ENCODE results near the gene ANKRD6. TPM values are rescaled to one million over a fixed set of nuclear protein-coding genes. Genes with fewer than 3 reads are reported as not detected.

Gene ANKRD6
- total RNA-seq, 1 experiment from 2014 or later, result 14.7 TPM

DNA sequence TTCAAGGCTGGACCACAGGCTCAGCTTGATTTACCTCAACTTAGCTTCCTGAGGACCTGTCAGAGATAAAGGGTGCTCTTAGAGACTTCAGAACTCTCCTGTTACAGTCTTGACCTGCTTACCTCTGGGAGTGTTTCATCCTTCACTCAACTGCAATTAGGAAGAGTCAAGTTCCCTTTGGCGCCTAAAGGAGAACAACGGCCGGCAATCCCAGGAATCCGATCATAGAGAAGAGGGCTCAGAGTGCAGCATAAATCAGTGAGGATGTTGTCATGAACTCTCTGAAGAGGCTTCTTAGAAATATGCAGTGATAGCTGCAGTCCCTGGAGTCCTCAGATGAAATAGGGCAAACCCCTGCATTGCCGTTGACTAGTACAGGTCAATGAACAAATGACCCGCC, 169.2 kb downstream of the ANKRD6 start:
- no TSS peak for BruUV-seq (replicated peaks)
- intact Hi-C loops (cut with micrococcal nuclease; ENCODE audit: unreplicated experiment), result no loop called here
- Mint-ChIP-seq H3K27me3 (ENCODE audit: unreplicated experiment) (no peaks in the 10 kb centered on the region), H3K9me3 (ENCODE audit: low read depth, unreplicated experiment) (peaks cover 2% of the 10 kb centered on the region), H3K27ac (ENCODE audit: unreplicated experiment) (no peak overlapping the region), H3K4me3 (ENCODE audit: low read depth, unreplicated experiment) (no peak overlapping the region), H3K36me3 (ENCODE audit: insufficient read depth, unreplicated experiment) (peaks cover 5% of the 10 kb centered on the region), H3K4me1 (ENCODE audit: low read depth, unreplicated experiment) (no peaks in the 10 kb centered on the region)
- CTCF ChIA-PET, result no interaction called here
- no peak for DNase-seq
- TF ChIP-seq, protein P1, sequence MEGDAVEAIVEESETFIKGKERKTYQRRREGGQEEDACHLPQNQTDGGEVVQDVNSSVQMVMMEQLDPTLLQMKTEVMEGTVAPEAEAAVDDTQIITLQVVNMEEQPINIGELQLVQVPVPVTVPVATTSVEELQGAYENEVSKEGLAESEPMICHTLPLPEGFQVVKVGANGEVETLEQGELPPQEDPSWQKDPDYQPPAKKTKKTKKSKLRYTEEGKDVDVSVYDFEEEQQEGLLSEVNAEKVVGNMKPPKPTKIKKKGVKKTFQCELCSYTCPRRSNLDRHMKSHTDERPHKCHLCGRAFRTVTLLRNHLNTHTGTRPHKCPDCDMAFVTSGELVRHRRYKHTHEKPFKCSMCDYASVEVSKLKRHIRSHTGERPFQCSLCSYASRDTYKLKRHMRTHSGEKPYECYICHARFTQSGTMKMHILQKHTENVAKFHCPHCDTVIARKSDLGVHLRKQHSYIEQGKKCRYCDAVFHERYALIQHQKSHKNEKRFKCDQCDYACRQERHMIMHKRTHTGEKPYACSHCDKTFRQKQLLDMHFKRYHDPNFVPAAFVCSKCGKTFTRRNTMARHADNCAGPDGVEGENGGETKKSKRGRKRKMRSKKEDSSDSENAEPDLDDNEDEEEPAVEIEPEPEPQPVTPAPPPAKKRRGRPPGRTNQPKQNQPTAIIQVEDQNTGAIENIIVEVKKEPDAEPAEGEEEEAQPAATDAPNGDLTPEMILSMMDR (IDR thresholded peaks at IDR 0.05; ENCODE audit: unreplicated experiment), result no peak

DNA sequence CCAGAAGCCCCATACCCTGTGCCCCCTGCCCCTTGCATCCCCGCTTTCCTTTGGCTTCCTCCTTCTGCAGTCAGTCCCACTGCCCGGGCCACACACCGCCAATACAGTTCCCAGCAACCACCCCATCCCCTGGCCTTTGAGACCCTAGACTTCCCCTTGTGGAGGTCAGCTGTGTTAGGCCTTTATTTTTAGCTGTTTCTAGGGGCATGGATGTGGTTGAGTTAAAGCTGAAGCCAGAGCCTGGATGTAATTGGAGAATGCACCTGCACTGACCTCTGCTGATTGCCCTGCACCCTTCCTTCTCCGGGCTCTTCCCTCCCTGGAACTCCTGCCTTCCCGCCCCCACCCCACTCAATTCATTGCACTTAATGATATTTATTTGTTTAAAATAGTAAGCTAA, 171.7 kb downstream of the ANKRD6 start:
- Mint-ChIP-seq H3K27ac (ENCODE audit: unreplicated experiment) (no peak overlapping the region), H3K36me3 (ENCODE audit: insufficient read depth, unreplicated experiment) (no peaks in the 10 kb centered on the region), H3K4me3 (ENCODE audit: low read depth, unreplicated experiment) (no peak overlapping the region), H3K9me3 (ENCODE audit: low read depth, unreplicated experiment) (no peaks in the 10 kb centered on the region), H3K4me1 (ENCODE audit: low read depth, unreplicated experiment) (no peaks in the 10 kb centered on the region), H3K27me3 (ENCODE audit: unreplicated experiment) (no peaks in the 10 kb centered on the region)
- intact Hi-C loops (cut with micrococcal nuclease; ENCODE audit: unreplicated experiment), result no loop called here
- DNase-seq, result no peak
- CTCF ChIA-PET, result interaction anchor here (0.6 to 1.0 kb wide), 2 partner anchors 14 to 237 kb away, joined by 3 to 5 read pairs; no protein-coding TSS in a partner anchor
- no TSS peak for BruUV-seq (replicated peaks)
- TF ChIP-seq, protein P1 (IDR thresholded peaks at IDR 0.05; ENCODE audit: unreplicated experiment), result no peak

DNA sequence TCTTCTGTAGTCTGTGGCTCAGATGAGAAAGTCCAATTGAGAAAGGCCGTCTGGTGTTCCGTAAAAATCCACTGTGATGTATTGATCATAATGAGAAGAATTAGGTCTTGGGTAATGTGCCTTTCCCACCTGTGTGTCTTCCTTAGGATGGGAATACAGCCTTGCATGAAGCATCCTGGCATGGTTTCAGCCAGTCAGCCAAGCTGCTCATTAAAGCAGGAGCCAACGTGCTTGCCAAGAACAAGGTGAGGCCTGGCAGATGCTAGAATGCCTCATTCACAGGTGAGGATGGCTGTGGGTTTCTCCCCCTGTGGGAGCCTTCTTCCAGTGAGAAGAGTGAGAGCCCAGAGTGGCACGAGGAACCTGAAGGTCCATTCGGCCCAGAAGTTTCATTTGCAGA, 172.9 kb downstream of the ANKRD6 start:
- Mint-ChIP-seq H3K9me3 (ENCODE audit: low read depth, unreplicated experiment) (no peaks in the 10 kb centered on the region), H3K27me3 (ENCODE audit: unreplicated experiment) (no peaks in the 10 kb centered on the region), H3K27ac (ENCODE audit: unreplicated experiment) (no peak overlapping the region), H3K4me1 (ENCODE audit: low read depth, unreplicated experiment) (no peaks in the 10 kb centered on the region), H3K4me3 (ENCODE audit: low read depth, unreplicated experiment) (no peak overlapping the region), H3K36me3 (ENCODE audit: insufficient read depth, unreplicated experiment) (no peaks in the 10 kb centered on the region)
- intact Hi-C loops (cut with micrococcal nuclease; ENCODE audit: unreplicated experiment), result no loop called here
- TF ChIP-seq, protein P1 (IDR thresholded peaks at IDR 0.05; ENCODE audit: unreplicated experiment), result no peak
- no TSS peak for BruUV-seq (replicated peaks)
- no peak for DNase-seq
- CTCF ChIA-PET, result no interaction called here

DNA sequence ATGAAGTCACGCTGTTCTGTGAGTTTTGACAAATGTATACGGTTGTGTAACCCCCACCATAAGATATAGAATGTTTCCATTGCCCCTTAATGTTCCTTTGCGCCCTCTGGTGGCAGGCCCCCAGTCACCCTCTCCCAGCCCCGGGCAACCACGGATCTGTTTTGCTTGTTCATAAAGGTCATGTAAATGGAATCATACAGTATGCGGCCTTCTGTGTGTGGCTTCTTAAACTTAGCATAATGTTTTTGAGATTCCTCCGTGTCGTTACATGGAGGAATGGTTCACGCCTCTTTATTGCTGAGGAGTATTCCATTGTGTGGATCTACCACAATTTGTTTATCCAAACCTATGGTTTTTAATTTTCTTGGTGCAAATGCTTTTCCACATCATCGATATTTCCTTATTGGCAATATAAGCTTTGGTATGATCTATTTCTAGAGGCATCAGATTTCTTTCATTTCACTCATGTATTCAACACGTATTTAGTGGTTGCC, 177.2 kb downstream of the ANKRD6 start:
- H3K4me3 Mint-ChIP-seq (ENCODE audit: low read depth, unreplicated experiment), result no peak overlapping the region
- no peaks in the 10 kb centered on the region for H3K4me1 Mint-ChIP-seq (ENCODE audit: low read depth, unreplicated experiment)
- H3K9me3 Mint-ChIP-seq (ENCODE audit: low read depth, unreplicated experiment), result no peaks in the 10 kb centered on the region
- intact Hi-C loops (cut with micrococcal nuclease; ENCODE audit: unreplicated experiment), result loop anchor here (1.0 kb wide), 2 partner anchors 178 to 238 kb away; no protein-coding TSS in a partner anchor
- H3K27me3 Mint-ChIP-seq (ENCODE audit: unreplicated experiment), result no peaks in the 10 kb centered on the region
- CTCF ChIA-PET, result interaction anchor here (0.5 to 0.8 kb wide), 3 partner anchors 27 to 175 kb away, joined by 3 to 5 read pairs (median 4); no protein-coding TSS in a partner anchor
- H3K27ac Mint-ChIP-seq (ENCODE audit: unreplicated experiment), result no peak overlapping the region
- TF ChIP-seq, protein P1 (IDR thresholded peaks at IDR 0.05; ENCODE audit: unreplicated experiment), result peak; percentile 73
- peak; percentile 85 for DNase-seq
- H3K36me3 Mint-ChIP-seq (ENCODE audit: insufficient read depth, unreplicated experiment), result no peaks in the 10 kb centered on the region
- no TSS peak for BruUV-seq (replicated peaks)
